GM21717 (cell line): ENCODE results near the gene MT1B.

ENCODE experiments used
- ATAC-seq: cut with Tn5 transposase; IDR thresholded peaks from one replicate; pipeline ENCODE4 v1.9.1; 2021; ENCODE audit warnings: mild to moderate bottlenecking, moderate library complexity; ENCODE audit not compliant: unreplicated experiment

MT1B gene

GRCh38 chr16:56636616-56637413 lies 14.9 kb upstream of the MT1B start:
- no peak for ATAC-seq

- ATAC-seq: no peak
Measured at GRCh38 chr16:56637814-56638750, 13.6 kb upstream of the MT1B start, which contains the start of gene MT1A. MT1A (plus strand) TSS chr16:56638666; CDS start chr16:56638739, 73 bp downstream.

DNA sequence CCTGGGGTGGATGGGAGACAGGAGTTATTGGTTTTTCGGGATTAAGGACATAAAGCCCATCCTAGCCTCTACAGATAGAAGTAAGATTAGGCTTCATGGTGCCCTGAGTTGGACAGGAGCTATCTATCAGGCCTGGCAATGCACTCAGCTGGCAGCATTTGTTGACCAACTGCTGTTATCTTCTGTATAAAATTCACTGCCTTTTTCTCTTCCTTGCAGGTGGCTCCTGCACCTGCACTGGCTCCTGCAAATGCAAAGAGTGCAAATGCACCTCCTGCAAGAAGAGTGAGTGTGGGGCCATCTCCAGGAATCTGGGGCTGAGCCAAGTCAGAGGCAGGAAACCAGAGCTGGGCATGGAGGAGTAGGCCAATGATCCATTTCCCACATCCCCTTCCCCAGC lies 12.6 kb upstream of the MT1B start:
- no peak for ATAC-seq

DNA sequence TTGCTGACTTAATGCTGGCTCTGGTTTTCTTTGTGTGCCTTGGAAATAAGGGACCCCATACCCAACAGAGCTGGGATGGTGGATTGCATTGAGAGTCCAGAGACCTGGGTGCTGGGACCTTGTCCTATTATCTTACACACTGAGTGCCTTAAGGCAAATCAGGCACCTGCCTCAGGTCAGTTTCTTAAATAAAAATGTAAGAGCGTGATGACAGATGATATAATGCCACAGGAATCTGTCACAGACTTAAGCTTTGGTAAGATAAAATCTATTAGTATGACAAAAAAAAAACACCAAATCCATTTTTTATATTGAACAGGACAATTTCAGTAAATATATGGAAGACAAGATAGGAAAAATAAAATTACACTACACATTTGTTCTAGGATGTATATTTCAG lies 11.6 kb upstream of the MT1B start:
- no peak for ATAC-seq

DNA sequence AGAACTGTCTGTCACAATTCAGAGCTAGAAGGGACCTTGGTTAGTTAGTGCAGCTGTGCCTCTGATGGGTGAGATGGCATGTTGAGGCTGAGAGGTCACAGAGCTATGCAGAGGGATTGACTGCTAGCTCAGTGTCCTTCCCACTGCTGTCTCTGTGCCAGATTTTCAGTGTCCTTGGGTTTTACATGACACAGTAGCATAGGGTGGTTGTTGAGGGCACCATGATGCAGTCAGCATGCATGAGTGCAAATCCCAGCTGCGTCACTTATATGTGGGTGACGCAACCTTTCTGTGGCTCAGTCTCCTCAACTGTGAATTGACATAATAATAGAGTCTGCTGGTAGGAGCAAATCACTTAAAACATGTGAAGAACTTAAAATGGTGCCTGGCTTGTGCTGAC lies 10.5 kb upstream of the MT1B start:
- no peak for ATAC-seq

- ATAC-seq: no peak
Measured at GRCh38 chr16:56643080-56643778, 8.5 kb upstream of the MT1B start.

DNA sequence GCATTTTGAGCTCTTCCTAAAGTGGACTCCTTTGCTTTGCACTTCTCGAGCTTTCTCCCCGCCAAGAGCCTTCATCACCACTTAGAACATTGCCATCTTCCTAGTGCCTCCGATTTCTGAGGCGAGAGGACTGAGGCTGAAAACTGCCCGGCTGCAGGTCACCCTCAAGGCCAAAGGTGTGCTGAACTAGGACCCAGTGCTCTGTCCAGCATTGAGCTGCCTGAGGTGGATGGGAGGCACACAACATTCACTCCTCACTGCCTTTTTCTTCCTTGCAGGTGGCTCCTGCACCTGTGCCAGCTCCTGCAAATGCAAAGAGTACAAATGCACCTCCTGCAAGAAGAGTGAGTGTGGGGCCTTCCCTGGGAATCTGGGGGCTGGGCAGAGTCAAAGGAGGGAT lies 7.9 kb upstream of the MT1B start:
- no peak for ATAC-seq

DNA sequence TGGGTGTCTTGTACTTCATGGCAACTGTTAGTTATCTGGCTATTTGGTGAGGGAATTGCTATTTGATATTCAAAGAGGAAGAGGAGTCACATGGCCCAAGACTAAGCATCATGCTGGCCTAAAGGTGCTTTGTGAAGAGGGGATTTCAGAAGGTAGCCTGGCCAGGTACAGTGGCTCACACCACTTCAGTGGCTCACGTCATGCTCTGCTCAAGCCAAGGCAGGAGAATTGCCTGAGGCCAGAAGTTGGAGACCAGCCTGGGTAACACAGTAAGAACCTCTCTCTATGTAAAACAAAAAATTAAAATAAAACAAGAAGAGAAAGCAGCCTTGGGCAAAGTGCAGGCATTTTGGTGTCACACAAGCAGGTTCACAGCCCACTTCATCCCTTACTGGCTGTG lies 6.4 kb upstream of the MT1B start:
- no peak for ATAC-seq

GRCh38 chr16:56645838-56646237 lies 5.8 kb upstream of the MT1B start:
- no peak for ATAC-seq

DNA sequence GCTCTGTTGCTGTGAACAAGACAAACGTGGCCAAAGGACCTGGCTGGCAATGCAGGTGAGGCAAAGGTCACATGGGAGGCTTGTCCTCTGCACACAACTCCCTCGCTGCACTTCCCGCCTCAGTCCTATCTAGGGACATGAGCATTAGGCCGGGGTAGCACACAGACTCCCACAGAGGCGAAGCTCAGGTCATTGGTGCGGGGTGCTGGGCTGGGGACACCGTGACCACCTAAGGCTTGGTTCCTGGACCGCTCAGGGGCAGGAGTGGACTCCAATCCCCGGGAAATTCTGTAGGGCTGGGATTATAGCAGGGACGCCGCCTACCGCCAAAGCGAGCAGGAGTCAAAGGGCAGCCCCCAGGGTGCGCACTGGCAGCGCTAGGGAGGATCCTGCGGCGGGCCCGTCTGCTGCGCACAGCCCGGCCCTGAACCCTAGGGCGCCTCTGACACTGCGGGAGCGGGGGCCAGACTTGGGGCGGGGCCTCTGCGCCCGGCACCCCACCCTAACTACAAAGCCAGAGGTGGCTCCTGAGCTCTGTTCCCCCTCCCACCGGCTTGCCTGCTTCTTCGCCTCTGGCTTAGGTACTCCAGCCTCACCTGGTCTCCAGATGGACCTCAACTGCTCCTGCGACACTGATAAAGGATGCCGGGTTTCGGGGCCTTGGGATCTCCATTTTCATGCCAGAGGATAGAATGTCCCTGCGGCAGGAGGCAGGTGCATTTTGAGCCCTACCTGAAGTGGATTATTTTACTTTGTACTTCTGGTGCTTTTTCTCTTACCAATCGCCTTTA lies 3.9 kb upstream of the MT1B start:
- ATAC-seq: no peak

DNA sequence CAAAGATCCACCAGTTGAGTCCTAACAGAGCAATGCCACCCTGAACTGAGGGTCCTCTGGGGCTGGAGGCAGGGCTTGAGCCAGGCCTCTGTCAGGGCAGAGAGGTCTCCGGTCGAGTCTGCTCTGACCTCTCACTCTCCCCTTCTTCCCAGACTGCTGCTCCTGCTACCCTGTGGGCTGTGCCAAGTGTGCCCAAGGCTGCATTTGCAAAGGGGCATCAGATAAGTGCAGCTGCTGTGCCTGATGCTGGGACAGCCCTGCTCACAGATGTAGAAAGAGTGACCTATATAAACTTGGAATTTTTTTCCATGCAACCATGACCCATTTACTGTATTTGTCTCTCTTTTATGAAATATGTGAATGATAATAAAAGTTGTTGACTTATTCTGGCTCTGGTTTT lies 2.4 kb upstream of the MT1B start:
- ATAC-seq: no peak

- no peak for ATAC-seq
Measured at GRCh38 chr16:56649820-56650219, 1.9 kb upstream of the MT1B start.

GRCh38 chr16:56652600-56652999 lies 914 bp downstream of the MT1B start:
- no peak for ATAC-seq

DNA sequence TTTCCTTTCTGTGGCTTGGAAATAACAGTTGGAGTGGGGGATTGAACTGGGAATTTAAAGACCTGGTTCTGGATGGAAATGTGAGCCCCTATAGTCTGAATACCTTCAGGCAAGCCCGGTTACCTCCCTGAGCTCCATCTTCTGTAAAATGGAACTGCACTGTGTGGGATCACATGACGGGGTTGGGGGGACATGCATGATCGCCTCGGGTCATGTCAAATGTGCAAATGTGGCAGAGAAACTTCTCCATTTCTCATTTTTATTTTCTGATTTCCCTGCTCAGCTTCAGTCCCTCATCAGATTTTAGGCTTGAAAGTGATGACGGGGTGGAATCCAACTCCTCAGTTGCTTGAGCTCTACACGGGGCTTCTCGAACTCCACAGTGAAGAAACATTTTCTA lies 1.5 kb downstream of the MT1B start:
- ATAC-seq: no peak

- peak; percentile 52 for ATAC-seq
Measured at GRCh38 chr16:56657555-56658326, 6.1 kb downstream of the MT1B start, which contains the start of gene MT1F. MT1F (plus strand) TSS chr16:56657959; CDS start chr16:56658059, 100 bp downstream.

DNA sequence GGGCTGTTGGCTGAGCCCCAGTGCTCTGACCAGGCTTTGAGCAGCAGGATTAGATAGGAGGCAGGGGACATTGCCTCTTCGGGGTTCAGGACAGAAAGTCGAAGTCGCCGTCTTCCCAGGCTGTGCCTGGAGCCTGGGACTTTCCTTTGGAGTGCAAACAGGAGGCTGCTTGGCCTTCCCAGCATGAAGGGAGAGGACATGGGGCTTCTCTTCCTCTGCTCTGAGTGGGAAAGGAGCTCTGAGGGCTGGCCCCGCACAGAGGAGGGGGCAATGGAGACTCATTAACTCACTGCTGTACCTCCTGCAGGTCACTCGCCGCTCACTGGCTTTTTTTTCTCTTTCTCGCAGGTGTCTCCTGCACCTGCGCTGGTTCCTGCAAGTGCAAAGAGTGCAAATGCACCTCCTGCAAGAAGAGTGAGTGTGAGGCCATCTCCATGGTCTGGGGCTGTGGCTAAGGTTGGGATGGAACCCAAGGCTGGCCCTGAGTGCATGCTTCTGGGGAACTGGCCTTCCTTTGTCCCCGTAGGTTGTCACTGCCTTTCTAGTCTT lies 6.7 kb downstream of the MT1B start:
- no peak for ATAC-seq

DNA sequence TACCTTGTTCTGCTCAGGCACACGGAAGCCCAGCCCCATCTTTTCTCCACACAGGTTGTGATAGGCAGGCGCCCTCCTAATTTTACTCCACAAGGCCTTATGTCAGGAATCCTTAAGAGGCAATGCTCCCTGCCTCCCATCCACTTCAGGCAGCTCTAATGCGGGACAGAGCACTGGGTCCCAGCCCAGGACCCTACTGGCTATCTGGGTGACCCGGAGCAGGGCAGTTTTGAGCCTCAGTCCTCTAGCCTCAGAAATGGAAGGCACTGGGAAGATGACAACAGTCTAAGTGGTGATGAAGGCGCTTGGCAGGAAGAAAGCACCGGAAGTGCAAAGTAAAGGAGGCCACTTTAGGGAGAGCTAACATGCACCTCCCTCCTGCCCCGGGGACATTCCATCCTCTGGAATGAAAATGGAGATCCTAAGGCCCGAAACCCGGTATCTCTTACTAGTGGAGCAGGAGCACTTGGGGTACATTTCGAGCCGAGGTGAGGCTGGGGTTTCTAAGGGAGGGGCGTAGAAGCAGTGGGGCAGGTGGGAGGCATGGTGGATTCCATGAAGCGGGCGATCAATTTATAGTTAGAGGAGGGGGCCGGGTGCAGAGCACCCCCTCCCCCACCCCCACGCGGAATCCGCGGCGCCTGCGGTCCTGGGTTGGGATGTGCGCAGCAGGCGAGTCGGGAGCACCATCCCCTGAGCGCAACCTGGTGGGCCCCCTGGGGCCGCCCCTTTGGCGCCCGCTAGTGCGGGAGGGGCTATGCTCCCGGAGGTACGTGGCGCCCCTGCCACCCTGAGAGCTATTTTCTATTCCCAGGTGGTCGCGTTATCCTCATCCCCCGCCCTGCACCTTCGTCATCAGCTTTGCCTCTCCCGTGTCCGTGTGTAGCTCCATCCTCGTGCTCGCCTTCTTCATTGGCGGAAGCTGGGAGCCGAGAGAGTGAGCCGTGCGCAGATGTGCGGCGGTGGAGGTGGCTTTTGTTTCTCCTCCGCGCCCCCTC lies 11.0 kb downstream of the MT1B start:
- ATAC-seq: no peak

GRCh38 chr16:56664506-56664905 lies 12.8 kb downstream of the MT1B start:
- ATAC-seq: no peak
